GM18517 (cell line): Measurements from ENCODE around the gene AP4E1.
"Not testable (repeated sequence)": the region's sequence is repeated elsewhere in the genome, so short reads cannot be mapped to it uniquely, and the experiment has no call there.

Source experiments
- ATAC-seq: cut with Tn5 transposase; IDR thresholded peaks from one replicate; pipeline ENCODE4 v1.9.1; 2021; ENCODE audit warnings: mild to moderate bottlenecking, moderate library complexity; ENCODE audit not compliant: unreplicated experiment

AP4E1 gene

DNA sequence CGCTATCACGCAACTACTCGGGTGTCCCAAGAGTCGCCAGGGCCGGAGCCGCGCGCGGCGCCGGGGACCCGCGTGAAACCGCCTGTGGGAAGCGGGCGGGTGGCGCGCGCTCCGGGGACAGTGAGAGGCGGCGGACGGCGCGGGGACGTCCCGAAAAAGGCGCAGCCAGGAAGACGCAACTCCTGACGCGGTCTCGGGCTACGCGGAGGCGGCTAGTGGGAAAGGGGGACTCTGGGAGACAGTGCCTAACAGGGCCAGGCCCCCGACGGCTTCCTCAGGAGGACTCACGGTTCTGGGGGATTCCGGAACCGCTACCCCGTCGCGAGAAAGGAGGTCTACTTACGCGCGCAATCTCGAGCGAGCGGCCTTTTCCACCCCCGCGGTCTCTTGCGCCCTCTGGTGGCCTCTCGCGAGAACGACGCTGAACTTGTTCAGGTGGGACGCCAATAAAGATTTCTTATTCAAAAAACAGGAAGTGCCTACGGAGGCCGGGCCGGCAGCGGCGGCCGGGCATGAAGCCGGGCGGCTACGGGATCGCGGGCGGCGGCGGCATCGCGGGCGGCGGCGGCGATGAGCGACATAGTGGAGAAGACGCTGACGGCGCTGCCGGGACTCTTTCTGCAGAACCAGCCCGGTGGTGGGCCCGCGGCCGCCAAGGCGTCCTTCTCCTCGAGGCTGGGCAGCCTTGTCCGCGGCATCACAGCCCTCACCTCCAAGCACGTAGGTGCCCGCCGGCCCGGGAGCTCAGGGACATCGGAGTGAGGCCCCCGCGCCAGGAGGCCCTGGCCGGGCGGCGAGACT lies at the start of gene AP4E1:
Gene AP4E1, plus strand, starts transcription at position 475 of the 801 bp plus-strand sequence. Its CDS starts 96 bp downstream, at position 571.
- peak; percentile 55 for ATAC-seq

DNA sequence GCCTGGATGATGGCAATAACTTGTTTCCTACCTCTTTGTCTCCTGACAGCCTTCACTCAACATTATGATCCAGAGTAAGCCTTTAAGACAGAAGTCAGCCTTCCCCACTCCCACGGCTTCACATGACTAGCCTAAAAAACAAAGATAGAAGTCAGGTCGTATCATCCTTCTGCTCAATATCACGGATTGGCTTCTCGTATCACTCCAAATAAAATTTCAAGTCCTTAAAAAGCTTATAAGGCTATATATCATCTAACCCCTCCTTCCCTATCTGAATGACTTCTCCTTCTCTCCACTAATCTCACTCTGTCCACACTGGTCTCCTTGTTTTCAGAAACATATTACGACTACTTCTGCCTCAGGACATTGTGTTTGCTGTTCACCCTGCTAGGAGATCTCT lies 47.7 kb upstream of the AP4E1 start:
- no peak for ATAC-seq

DNA sequence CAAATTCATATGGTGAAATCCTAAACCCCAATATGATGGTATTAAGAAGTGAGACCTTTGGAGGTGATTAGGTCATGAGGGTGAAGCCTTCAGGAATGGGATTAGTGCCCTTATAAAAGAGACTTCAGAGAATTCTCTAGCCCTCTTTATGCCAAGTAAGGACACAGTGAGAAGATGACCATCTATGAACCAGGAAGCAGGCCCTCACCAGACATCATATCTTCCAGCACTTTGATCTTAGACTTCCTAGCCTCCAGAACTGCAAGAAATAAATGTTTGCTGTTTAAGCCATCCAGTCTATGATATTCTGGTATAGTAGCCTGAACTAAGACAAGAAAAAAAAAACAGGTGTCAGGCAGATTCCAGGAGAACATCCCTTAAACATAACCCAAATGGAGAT lies 45.9 kb upstream of the AP4E1 start:
- no peak for ATAC-seq

- ATAC-seq, result no peak
Observed at GRCh38 chr15:50864873-50865272, 43.6 kb upstream of the AP4E1 start.

DNA sequence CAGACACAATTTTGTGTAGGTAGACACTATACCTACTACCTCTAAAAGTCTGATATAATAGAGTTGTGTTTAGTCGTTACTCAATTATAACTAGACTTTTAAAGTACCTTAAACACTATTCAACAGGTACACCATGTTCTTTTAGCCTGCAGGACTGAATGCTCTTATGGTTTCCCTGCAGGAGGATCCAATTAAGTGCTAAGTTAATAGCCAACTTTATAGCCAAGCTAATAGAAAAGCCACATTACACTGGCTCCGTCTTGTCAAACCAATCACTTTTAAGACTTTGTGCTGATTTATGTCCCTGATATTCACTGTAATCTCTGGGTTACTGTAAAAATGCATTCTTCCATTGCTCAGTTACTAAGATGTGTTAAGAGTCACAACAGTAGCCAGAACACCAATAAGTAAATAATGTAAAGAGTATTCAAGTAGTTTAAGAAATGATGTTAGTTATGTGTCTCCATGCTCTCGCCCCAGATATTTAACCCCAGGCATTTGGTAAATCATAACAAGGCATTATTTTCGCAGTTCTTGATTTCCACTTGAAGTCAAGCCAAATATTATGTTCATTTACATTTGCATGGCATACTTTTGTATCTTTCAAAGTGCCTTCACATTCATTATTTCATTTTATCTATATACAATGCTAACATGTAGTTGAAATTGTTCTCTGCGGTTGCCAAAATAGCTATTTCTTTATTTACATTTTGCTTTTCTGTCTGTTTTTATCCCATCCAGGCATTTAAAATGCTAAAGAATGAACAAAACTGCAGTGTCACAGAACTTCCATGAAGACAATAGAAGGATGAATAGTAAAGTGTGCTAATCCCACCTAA lies 42.7 kb upstream of the AP4E1 start:
- no peak for ATAC-seq

DNA sequence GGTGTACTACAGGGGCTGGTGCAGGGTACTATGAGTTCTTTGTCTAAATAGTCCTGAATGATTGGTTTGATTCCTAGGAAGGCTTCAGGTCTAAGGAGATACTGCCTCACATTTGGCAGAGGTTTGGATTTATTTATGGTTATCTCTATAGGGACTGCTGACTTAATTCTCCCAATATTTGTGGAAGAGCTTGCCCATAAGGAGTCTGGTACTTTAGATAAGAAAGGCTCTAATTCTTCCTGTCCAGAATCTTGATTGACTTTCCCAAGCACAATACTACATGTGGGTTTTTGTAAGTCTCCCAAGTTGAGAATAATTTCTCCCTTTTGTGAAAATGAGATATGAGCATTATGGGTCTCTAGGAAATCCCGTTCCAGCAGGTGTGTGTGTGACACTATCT lies 36.7 kb upstream of the AP4E1 start:
- no peak for ATAC-seq

DNA sequence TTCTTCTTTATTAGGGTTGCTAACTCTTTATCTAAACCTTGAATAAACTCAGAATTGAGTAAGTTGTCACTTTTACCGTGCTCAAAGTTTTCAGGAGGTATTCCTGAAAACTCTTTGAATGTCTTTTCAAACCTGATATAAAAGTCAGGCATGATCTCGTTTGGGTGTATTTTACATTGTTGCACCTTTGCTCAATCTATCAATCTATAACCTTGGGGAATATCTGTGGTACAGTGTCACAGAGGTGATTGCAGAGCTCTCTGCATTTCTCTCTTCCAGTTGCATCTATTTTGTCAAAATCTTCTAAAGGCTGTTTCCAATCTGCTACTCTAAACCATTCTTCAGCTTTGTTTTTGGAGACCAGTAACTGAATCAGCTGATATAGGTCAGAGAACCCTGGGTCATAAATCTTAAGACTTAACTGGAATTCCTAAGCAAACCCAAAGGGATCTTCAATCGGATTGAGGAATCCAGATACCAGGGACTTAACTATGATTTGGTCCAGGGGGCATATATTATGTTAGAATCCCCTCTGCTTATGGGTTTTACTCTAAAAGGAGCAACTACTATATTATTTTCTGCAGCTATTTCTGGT lies 35.6 kb upstream of the AP4E1 start:
- ATAC-seq, result no peak

DNA sequence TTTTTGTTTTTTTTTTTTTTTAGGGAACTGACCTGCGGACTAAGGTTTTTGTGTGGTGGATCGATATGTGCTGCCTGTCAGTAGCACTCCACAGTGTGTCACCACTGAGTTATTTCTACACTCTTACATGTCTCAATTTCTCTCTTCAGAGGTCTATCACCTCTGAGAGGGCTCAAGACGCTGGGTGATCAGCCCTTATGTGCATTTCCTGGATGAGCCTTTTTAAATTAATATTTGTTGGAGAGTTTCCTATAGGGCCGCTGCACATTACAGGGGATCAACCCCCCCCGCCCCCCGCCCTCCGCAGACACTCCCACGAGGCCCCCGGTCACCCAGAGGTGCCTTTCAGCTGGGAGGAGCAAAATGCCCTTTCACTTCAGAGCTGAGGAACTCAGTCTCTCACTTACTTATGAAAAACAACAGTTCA lies 34.5 kb upstream of the AP4E1 start:
- ATAC-seq, result no peak

- ATAC-seq, result not testable (repeated sequence)
Observed at GRCh38 chr15:50875238-50875637, 33.2 kb upstream of the AP4E1 start.

DNA sequence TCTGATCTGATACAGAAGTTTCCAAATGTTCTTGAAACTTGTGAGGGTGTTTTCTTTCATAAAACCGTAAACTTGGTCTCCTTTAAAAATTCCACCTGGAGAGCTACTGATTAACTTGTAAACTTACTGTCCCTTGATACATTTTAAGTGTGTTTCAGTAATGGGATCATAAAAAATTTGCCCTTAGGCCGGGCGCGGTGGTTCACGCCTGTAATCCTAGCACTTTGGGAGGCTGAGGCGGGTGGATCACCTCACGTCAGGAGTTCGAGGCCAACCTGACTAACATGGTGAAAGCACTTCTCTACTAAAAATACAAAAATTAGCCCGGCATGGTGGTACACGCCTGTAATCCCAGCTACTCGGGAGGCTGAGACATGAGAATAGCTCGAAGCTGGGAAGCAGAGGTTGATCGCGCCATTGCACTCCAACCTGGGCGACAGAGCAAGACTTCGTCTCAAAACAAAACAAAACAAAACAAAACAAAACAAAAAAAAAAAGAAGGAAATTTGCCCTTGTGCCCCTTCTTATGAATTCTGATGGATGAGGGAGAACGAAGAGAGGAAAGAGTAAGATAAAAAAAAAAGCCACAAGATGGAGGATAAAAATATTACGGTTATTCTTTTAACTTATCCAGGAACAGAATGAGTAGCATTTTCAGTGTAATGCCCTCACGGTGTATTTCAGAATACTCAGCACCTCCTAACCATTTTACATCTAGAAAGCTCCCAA lies 32.1 kb upstream of the AP4E1 start:
- no peak for ATAC-seq

DNA sequence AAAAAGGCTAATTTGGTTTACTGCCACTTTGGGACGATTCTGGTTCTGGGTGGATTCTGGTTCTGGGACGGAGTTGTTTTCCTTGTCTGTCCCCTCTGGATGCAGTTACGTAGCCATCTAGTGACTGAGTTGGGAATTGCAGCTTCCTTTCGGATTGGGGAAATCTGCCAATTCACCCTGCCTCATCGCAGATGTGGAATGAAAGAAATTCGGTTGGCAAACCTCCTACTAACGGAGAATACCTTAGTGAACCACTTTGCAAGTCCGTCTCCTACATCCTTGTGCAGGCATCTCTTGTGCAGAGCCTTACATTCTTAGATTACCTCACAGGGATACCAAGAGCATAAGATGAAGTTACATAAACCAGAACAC lies 31.5 kb upstream of the AP4E1 start:
- ATAC-seq, result no peak

DNA sequence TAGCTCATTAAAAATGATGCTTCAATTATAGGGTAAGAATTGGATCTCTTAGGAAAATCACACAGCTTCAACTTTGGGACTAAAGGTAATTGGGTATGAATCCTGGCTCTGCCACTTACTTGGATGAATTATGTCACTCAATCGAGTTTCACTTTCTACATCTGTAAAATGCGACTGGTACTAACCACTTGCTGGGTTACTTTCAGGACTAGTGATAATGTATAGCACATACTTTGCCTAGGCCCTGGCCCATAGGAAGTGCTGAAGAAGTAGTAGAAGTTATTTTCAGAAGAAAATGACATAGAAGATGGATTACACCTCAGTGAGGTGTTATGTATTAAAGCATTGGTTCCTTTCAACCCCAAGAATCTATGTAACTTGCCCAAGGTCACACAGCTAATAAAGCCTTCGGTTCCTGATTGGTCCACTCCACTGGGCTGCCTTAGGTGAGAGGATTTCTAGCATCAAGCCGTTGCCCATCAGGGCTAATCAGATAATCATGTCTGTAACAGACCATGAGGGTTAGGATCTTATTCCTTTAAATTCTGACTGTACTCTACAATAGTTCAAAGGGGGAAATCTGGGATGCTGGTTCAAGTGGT lies 29.4 kb upstream of the AP4E1 start:
- ATAC-seq, result peak; percentile 68

DNA sequence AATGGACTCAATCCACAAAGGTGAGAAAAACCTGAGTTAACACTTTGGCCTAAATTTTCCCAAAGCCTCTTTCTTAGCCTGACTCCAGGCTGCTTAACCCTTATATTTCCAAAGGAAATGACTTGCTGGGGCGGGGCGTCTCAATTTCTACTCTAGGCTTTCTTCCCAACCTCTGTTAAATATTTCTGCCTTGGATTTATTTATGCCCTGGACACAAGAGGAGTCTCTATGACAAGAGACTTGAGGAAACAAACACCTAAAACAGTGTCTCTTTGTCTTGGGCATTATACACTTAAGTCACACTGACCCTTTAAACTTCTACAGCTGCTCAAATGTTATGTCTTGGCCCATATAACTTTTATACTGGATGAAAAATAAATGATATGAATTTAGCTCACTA lies 28.3 kb upstream of the AP4E1 start:
- no peak for ATAC-seq

GRCh38 chr15:50880651-50881114 lies 27.8 kb upstream of the AP4E1 start:
- no peak for ATAC-seq

DNA sequence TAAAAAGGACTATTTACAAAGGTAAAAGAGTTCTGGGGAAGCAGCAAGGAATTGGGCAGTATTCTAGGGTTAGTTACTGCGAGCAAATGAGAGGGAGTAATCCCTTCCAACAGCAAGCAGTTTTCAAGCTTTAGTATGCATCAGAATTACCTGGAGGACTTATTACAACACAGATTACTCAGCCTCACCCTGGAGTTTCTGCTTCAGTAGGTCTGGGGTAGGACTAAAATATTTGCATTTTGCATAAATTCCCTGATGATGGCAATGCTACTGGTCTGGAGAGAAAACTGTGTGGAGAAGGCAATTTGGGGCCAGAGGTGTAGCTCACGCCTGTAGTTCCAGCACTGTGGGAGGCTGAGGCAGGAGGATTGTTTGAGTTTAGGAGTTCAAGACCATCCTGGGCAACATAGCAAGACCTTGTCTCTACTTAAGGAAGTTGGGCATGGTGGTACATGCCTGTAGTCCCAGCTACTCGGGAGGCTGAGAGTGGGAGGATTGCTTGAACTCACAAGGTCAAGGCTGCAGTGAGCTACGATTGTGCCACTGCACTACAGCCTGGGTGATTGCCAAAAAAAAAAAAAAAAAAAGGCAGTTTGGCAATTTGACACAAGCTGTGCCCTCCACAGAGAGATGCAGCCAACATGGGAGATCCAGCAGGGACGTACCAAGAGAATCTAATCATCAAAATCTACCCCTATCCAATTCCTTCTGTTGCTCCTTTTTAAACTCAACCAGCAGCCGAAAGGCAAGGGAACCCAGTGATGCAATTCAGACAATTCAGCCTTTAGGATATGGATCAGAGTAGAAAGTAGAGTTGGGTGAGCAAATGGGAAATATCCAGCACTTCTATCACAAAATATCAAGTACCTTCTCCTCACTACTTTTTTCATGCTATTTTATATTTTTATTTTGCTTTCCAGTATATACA lies 27.1 kb upstream of the AP4E1 start:
- no peak for ATAC-seq

GRCh38 chr15:50883903-50884302 lies 24.6 kb upstream of the AP4E1 start:
- ATAC-seq, result no peak

GRCh38 chr15:50884540-50884939 lies 23.9 kb upstream of the AP4E1 start:
- no peak for ATAC-seq

DNA sequence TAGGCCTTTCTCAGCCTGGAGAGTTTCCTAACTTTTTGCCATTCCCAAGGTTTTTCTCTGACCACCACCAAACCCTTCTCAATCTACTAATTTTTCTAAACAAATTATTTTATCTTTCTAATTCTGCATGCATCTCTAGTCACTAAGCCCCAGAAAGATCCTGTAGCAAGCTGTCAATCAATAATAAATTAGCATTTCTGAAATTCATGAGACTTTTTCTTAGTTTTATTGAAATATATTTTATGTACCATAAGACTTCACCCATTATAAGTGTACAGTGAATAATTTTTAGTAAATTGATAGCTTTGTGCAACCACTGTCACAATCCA lies 22.4 kb upstream of the AP4E1 start:
- no peak for ATAC-seq

DNA sequence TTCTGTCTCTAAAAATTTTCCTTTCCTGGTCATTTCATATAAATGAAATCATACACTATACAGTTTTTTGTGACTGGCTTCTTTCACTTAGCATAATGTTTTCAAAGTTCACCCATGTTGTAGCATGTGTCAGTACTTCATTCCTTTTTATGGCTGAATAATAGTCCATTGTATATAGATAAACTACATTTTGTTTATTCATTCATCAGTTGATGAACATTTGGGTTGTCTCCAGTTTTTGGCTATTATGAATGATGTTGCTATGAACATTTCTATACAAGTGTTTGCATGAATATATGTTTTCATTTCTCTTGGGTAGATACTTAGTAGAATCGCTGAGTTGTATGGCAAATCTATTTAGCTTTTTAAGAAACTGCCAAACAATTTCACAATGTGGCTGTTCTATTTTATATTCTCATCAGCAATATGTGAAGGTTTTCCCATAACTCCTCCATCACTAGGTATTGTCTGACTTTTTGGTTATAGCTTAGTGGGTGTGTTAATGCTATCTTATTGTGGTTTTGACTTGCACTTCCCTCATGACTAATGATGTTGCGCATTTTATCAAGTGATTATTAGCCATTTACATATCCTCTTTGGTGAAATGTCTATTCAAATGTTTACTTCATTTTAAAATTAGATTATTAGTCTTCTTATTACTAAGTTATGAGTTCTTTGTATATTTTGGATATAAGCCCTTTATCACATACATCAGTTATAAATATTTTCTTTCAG lies 21.7 kb upstream of the AP4E1 start:
- ATAC-seq, result no peak
